Osteocyte (in vitro differentiated cells): Measurements from ENCODE around the gene LRRC36. TPM values are rescaled to one million over a fixed set of nuclear protein-coding genes. Genes with fewer than 3 reads are reported as not detected.
A peak's percentile ranks its signal among the peaks of the same experiment; 100 is the strongest.

Experiments used
- DNase-seq: peaks from one replicate; pipeline ENCODE4 v3.0.0; 2021; ENCODE audit warnings: mixed read lengths; ENCODE audit not compliant: unreplicated experiment; ENCODE audit errors: extremely low spot score
- H3K27ac Mint-ChIP-seq: one replicate; pipeline ENCODE4 v1.8.0; 2021; ENCODE audit warnings: mild to moderate bottlenecking, mixed read lengths; ENCODE audit not compliant: unreplicated experiment
- H3K27me3 Mint-ChIP-seq: one replicate; pipeline ENCODE4 v1.8.0; 2021; ENCODE audit warnings: mixed read lengths; ENCODE audit not compliant: unreplicated experiment
- H3K36me3 Mint-ChIP-seq: one replicate; pipeline ENCODE4 v1.8.0; 2021; ENCODE audit warnings: mixed read lengths; ENCODE audit not compliant: unreplicated experiment
- H3K4me1 Mint-ChIP-seq: one replicate; pipeline ENCODE4 v1.8.0; 2021; ENCODE audit warnings: mixed read lengths; ENCODE audit not compliant: unreplicated experiment
- H3K4me3 Mint-ChIP-seq: one replicate; pipeline ENCODE4 v1.8.0; 2021; ENCODE audit warnings: mild to moderate bottlenecking, moderate library complexity, mixed read lengths; ENCODE audit not compliant: unreplicated experiment
- H3K9me3 Mint-ChIP-seq: one replicate; pipeline ENCODE4 v1.8.0; 2021; ENCODE audit warnings: mixed read lengths; ENCODE audit not compliant: unreplicated experiment
- CTCF ChIP-seq: fragments of 200-600 bp; sonication (generic); IDR thresholded peaks from 2 replicates; pipeline ENCODE4 v1.5.0; 2021; ENCODE audit warnings: antibody characterized with exemption, mild to moderate bottlenecking, moderate library complexity
- total RNA-seq: library from RNA; stranded (reverse); gene quantifications from 2 replicates; pipeline ENCODE4 v1.2.1, GENCODE V29; 2021

The LRRC36 gene
- total RNA-seq, 1 donor from 2014 or later: not detected

- no peak for DNase-seq
Observed at GRCh38 chr16:67283039-67283825, 43.4 kb upstream of the LRRC36 start.

GRCh38 chr16:67283826-67284555, 42.6 kb upstream of the LRRC36 start:
- Mint-ChIP-seq H3K9me3 (no peaks in the 10 kb centered on the region), H3K36me3 (peaks cover 3% of the 10 kb centered on the region), H3K4me3 (no peak overlapping the region), H3K27me3 (no peaks in the 10 kb centered on the region), H3K27ac (no peak overlapping the region), H3K4me1 (peaks cover 11% of the 10 kb centered on the region)
- no peak for DNase-seq
- no peak for TF ChIP-seq CTCF

More at GRCh38 chr16:67283039-67283825, 43.4 kb upstream of the LRRC36 start:
- Mint-ChIP-seq H3K36me3 (peaks cover 3% of the 10 kb centered on the region), H3K27me3 (no peaks in the 10 kb centered on the region), H3K4me1 (peaks cover 16% of the 10 kb centered on the region), H3K9me3 (no peaks in the 10 kb centered on the region), H3K4me3 (no peak overlapping the region), H3K27ac (no peak overlapping the region)
- no peak for TF ChIP-seq CTCF

- H3K4me3 Mint-ChIP-seq: no peak overlapping the region
- peaks cover 11% of the 10 kb centered on the region for H3K4me1 Mint-ChIP-seq
- no peak for DNase-seq
- H3K27ac Mint-ChIP-seq: no peak overlapping the region
- peak; percentile 60 for TF ChIP-seq CTCF
- H3K27me3 Mint-ChIP-seq: no peaks in the 10 kb centered on the region
- H3K36me3 Mint-ChIP-seq: peaks cover 3% of the 10 kb centered on the region
- H3K9me3 Mint-ChIP-seq: no peaks in the 10 kb centered on the region
Observed at GRCh38 chr16:67284699-67285646, 41.6 kb upstream of the LRRC36 start.

- Mint-ChIP-seq H3K4me3 (no peak overlapping the region), H3K27me3 (no peaks in the 10 kb centered on the region), H3K27ac (no peak overlapping the region), H3K9me3 (no peaks in the 10 kb centered on the region), H3K4me1 (peaks cover 11% of the 10 kb centered on the region), H3K36me3 (peaks cover 3% of the 10 kb centered on the region)
- TF ChIP-seq CTCF: no peak
- DNase-seq: no peak
Observed at GRCh38 chr16:67286441-67287235, 40.0 kb upstream of the LRRC36 start.
